ENCODE results near the gene SLAMF9.

DNA sequence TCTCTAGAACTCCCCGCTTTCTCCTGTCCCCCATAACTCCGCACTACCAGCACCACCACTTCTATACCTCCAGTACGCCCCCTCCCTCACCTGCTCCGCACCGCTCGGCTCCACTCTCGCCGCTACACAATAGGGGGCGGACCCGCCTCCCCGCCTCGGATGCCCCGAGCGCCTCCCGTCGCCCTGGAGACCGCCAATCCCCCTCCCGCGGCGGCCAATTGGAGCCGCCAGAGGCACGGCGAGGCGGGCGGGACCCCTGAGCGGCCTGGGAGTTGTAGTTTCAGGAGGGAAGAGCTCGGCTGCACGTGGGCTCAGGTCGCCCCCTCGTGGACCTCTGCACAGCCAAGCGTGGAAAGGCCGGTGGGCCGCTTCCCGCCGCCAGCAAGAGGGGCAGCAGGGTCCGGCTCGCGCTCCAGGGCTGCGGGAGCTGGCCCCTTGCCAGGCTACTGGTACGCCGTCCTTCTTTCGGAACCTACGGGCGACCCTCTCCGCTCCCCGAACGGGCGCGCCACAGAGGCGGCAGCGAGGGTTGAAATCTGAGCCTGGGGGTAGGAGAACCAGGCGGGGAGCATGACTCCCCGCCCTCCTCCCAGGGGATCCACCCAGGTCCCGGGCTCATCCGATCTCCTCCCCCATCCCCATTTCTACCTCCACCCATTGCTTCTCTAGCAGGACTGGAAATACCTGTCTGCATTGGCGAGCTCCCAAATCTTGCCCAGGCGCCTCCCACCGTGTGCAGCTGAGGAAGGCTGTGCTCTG, 8.4 kb downstream of the SLAMF9 start, which contains the start of gene IGSF9:
- TF ChIP-seq, protein P1, sequence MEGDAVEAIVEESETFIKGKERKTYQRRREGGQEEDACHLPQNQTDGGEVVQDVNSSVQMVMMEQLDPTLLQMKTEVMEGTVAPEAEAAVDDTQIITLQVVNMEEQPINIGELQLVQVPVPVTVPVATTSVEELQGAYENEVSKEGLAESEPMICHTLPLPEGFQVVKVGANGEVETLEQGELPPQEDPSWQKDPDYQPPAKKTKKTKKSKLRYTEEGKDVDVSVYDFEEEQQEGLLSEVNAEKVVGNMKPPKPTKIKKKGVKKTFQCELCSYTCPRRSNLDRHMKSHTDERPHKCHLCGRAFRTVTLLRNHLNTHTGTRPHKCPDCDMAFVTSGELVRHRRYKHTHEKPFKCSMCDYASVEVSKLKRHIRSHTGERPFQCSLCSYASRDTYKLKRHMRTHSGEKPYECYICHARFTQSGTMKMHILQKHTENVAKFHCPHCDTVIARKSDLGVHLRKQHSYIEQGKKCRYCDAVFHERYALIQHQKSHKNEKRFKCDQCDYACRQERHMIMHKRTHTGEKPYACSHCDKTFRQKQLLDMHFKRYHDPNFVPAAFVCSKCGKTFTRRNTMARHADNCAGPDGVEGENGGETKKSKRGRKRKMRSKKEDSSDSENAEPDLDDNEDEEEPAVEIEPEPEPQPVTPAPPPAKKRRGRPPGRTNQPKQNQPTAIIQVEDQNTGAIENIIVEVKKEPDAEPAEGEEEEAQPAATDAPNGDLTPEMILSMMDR (conservative IDR thresholded peaks at IDR 0.05; ENCODE audit: low read depth, low read length): peak; percentile 82
- TF ChIP-seq EZH2 (IDR thresholded peaks at IDR 0.05; ENCODE audit: low read length, unreplicated experiment): no peak
- no peak for TF ChIP-seq EZH2phosphoT487 (IDR thresholded peaks at IDR 0.05; ENCODE audit: borderline replicate concordance, low read length)
